Measurements from ENCODE around the gene ENTPD8.

DNA sequence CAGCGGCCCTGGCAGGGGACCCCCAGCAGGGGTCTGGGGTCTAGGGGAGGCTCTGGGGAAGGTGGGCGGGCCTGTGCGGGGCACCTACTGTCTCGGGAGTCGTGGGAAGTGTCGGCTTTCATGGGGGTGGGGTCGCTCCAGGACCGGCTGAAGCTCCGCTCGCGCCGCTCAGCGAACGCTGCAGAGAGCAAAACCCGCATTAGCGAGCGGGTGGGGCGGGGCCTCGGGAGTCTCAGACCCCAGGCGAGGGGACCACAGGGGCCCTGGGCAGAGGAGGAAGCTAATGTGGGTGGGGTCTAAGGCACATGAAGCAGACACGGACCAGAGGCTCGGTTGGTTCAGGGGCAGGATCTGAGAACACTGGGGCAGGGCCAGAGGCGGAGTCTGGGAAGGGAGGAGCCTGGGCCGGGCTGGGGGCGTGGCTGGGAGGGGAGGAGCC is 12.5 kb upstream of the ENTPD8 start:
- TF ChIP-seq, protein P1, sequence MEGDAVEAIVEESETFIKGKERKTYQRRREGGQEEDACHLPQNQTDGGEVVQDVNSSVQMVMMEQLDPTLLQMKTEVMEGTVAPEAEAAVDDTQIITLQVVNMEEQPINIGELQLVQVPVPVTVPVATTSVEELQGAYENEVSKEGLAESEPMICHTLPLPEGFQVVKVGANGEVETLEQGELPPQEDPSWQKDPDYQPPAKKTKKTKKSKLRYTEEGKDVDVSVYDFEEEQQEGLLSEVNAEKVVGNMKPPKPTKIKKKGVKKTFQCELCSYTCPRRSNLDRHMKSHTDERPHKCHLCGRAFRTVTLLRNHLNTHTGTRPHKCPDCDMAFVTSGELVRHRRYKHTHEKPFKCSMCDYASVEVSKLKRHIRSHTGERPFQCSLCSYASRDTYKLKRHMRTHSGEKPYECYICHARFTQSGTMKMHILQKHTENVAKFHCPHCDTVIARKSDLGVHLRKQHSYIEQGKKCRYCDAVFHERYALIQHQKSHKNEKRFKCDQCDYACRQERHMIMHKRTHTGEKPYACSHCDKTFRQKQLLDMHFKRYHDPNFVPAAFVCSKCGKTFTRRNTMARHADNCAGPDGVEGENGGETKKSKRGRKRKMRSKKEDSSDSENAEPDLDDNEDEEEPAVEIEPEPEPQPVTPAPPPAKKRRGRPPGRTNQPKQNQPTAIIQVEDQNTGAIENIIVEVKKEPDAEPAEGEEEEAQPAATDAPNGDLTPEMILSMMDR (IDR thresholded peaks at IDR 0.05) = no peak
- TF ChIP-seq POLR2A (IDR thresholded peaks at IDR 0.05) = no peak

Measured in esophagus squamous epithelium (tissue), 4 donors.